ENCODE results near the gene LARGE1.
A peak's percentile ranks its signal among the peaks of the same experiment; 100 is the strongest.
"Not testable (repeated sequence)": the region's sequence is repeated elsewhere in the genome, so short reads cannot be mapped to it uniquely, and the experiment has no call there.

The LARGE1 gene

DNA sequence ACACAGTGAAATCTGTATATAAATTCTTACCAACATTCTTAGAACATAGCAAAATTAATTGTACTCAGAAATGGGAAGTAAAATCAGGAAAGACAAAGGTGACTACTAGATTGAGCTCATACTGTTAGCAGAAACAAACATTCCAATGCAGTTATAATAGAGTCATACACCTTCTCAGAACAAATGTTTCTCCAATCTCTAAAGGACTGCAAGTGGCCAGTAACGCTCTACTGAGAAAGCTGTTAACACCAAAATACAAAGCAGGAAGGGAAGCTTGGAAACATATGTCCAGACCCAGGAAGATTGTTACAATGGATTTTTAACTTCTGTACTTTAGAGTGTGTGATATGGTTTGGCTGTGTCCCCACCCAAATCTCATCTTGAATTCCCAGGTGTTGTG, 341.5 kb downstream of the LARGE1 start:
- no peak for DNase-seq

GRCh38 chr22:33577862-33578411, 342.3 kb downstream of the LARGE1 start:
- DNase-seq, result no peak

DNA sequence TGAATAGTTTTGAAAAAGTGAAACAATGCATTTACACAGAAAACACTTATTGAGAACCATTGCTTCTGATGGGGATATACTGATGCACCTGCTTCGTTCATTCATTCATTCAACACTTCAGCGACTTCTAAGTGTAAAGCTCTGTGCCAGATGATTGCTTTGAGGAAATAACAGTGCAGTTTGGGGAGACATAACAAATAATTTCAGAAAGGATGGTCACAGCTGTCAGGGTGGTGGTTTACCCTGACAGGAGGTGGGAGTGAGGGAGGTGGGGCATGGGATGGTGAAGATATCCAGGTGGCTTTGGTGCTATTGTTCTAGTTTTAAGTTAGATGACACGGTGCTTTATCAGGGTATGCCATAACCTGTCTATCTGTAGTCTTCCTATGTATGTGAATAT, 344.1 kb downstream of the LARGE1 start:
- no peak for DNase-seq

DNA sequence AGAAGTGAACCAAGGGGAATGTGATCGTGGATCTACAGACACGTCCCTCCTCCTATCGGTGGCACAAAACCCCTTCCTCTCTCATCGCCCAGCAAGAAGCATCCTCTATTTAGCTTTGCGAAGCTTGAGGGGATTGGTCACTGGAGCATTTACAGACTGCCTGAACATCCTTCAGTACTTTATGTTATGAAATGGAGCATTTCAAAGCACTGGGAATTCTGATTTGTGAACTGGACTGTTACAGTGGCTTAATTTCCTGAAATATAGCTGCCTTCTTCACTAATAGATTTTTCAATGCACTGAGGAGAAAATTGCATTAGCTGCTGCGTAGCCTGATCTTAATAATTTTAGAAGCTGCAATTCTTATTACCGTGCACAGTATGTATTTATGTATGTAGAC, 344.5 kb downstream of the LARGE1 start:
- no peak for DNase-seq

DNA sequence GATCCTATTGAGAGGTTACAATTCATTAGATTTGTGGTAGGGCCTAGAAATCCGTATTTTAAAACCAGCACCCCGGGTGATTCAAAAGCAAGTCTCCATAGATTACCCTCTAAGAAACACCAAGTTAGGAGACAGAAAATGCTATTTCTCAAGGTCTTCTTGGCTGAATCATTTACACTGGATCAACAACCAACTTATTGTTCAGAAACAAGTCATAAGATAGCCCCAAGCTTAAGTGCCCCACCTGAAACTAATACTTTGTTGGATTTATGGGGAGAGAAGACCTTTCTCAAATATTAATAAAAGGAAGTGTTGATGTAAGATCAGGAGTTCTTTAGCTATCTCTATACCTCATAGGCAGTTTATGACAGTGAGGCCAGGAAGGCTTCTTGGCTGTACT, 345.2 kb downstream of the LARGE1 start:
- no peak for DNase-seq

- DNase-seq, result no peak
Observed at GRCh38 chr22:33573479-33573878, 346.8 kb downstream of the LARGE1 start.

GRCh38 chr22:33572086-33572485, 348.2 kb downstream of the LARGE1 start:
- no peak for DNase-seq

DNA sequence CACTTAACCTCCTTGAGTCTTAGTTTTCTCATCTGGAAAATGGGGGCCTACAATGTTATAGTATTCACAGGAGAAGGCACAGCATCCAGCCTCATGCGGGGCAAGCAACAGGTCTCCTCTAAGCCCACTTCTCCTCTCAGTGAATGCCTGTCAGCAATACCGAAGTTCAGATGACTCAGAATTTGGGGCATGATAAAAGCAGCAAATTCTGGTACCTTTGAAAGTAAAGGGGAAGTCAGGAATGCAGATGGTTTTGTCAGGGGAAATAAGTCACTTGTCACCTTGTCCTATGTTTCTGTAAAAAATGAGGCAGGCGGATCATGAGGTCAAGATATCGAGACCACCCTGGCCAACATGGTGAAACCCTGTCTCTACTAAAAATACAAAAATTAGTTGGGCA, 350.2 kb downstream of the LARGE1 start:
- no peak for DNase-seq

- no peak for DNase-seq
Observed at GRCh38 chr22:33569559-33569958, 350.7 kb downstream of the LARGE1 start.

- DNase-seq, result no peak
Observed at GRCh38 chr22:33569018-33569417, 351.3 kb downstream of the LARGE1 start.

DNA sequence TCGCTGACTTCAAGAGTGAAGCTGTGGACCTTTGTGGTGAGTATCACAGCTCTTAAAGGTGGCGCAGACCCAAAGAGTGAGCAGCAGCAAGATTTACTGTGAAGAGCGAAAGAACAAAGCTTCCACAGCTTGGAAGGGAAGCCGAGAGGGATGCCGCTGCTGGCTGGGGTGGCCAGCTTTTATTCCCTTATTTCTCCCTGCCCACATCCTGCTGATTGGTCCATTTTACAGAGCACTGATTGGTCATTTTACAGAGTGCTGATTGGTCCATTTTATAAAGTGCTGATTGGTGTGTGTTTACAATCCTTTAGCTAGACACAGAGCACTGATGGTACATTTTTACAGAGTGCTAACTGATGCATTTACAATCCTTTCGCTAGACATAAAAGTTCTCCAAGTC, 353.8 kb downstream of the LARGE1 start:
- DNase-seq, result not testable (repeated sequence)

- DNase-seq, result no peak
Observed at GRCh38 chr22:33565580-33565995, 354.7 kb downstream of the LARGE1 start.

DNA sequence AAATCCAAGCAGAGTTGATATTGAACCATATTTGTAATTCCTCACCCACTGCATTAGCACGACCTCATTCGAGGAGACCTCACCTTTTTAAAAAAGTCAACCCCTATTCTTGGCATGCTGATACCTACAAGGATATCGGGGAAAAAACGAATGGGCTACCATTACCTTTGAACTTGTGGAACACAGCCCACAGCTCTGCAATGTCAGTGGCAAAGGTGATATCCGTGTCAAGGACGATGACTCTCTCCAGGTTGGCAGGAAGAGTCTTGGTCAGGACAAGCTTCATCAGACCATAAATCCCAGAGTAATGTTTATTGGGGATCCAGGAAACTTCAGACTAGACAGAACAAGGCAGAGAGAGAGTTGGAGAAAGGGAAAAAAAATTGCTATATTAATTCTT, 355.6 kb downstream of the LARGE1 start:
- DNase-seq, result no peak

- DNase-seq, result no peak
Observed at GRCh38 chr22:33563220-33563964, 356.9 kb downstream of the LARGE1 start.

DNA sequence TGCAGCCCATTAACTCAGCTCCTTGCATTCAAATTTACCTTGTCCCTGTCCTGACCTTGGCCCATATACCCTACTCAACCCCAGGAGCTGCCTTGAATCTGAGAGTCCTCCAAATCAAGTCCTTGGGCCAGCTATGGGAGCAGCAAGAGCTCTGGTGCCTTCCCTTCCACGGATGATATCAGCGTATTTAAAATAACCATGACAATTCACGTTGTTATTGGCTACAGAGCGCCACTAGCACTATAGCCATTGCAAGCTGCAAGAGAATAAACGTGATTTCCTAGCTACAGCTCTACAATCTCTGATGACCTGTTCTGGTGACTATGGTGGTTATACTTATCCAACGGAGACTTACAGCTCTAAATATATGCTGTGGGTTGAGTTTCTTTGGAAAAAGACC, 357.8 kb downstream of the LARGE1 start:
- no peak for DNase-seq

- DNase-seq, result no peak
Observed at GRCh38 chr22:33561149-33561807, 359.0 kb downstream of the LARGE1 start.

- DNase-seq, result no peak
Observed at GRCh38 chr22:33557836-33558235, 362.4 kb downstream of the LARGE1 start.

GRCh38 chr22:33555814-33556522, 364.3 kb downstream of the LARGE1 start:
- no peak for DNase-seq

DNA sequence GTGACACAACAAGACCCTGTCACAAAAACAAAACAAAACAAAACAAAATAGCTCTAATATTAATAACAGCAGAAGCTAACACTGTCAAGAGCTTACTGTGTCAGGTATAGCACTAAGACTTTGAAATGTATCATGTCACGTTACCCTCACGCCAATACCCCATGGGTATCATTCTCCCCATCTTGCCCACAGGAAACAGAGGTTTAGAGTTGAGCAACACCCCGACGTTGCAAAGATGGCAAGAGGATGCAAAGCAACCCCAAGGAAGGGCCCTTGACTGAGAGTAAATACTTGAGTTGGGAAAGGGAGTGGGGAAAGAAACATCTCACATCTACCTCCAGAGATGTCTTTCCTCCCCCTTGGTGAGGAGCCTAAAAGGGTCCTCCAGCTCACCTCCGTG, 366.8 kb downstream of the LARGE1 start:
- no peak for DNase-seq

DNA sequence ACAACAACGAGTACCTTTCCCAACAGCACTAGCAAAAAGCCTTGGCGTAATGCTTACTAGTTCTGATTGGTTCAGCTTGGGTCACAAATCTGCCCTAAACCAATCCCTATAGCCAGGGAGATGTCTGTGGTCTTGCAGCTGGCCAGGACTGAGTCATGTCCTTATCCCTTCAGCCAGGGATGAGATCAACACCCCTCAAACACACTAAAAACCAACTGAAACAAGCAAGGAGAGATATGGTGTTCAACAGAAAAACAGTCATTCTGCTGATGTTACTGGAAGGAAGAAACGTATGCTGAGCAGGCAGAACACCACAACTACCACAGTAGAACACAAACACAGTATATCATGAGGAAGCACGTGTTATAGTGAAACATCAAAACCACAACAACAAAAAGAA, 375.6 kb downstream of the LARGE1 start:
- DNase-seq, result peak; percentile 5

DNA sequence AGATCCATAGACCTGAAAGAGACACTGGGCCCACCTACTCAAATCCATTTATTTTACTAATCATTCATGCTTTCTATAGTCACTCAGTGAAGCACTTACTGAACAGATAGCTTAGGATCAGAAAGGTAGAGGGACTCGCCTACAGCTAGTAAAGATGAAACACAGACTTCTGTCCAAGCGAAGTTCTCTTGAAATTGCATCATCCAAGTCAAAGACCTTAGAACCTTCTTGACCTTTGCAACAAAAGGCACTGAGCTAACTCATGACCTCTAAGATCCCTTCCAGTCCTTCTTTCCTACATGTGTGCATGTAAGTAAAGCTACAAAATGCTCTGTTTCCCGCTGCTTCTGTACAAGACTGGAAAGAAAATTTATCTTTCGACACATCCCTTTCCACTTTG, 377.6 kb downstream of the LARGE1 start:
- DNase-seq, result no peak

DNA sequence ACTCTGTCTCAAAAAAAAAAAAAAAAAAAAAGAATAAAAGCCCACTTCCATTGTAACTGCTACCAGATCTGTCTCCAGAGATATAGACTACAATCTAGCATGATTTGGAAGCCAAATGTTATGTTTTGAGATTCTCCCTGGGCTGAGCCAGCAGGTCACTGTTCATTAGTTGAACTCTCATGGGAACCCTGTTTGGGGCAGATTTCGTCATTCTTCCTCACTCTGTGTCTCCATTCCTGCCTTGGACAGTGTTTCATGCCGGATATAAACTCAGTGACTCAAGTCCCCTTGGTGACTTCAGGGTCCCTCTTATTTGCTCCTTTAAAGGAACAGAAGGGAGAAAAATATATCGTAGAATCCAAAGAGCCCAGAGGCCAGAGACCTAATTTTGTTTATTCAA, 378.1 kb downstream of the LARGE1 start:
- no peak for DNase-seq

GRCh38 chr22:33539902-33540751, 380.1 kb downstream of the LARGE1 start:
- DNase-seq, result no peak
